ENCODE data around the gene PRKCE.

DNA sequence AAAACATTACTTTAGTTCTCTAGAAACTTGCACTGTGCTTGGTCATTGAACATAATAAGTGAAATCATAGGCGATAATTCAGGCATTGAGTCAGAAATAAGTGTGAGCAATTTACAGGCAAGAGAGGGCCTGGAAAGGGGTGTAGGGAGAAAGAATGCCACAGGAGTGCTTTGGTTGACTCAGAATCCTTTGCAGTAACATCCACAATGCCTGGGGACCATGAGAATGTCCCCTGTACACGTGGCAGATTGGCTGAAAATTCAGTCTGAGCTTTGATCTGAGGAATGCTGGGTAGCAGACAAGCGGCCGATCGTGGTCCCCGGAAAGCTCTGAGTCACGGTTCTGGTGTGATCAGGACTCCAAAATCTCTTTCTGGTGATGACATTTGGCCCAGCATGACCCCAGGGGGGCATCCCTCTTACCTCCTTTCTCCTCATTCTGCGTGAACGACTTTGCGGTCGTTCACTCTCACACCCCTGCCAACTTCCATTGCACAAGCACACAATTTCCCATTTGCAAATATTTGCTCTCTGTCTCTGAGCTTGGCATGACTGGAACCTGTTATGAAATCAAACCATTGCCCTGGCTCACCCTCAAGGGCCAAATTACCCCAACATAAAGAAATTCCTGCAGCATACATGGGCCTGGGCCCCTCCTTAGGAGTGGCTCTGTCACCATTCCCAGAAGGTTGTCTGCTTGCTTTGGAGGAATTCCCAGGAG, 340.7 kb downstream of the PRKCE start:
- TF ChIP-seq, protein P1, sequence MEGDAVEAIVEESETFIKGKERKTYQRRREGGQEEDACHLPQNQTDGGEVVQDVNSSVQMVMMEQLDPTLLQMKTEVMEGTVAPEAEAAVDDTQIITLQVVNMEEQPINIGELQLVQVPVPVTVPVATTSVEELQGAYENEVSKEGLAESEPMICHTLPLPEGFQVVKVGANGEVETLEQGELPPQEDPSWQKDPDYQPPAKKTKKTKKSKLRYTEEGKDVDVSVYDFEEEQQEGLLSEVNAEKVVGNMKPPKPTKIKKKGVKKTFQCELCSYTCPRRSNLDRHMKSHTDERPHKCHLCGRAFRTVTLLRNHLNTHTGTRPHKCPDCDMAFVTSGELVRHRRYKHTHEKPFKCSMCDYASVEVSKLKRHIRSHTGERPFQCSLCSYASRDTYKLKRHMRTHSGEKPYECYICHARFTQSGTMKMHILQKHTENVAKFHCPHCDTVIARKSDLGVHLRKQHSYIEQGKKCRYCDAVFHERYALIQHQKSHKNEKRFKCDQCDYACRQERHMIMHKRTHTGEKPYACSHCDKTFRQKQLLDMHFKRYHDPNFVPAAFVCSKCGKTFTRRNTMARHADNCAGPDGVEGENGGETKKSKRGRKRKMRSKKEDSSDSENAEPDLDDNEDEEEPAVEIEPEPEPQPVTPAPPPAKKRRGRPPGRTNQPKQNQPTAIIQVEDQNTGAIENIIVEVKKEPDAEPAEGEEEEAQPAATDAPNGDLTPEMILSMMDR (IDR thresholded peaks at IDR 0.05): no peak
- no peak for TF ChIP-seq POLR2A (IDR thresholded peaks at IDR 0.05)
